ENCODE results near the gene SYT11. TPM values are rescaled to one million over a fixed set of nuclear protein-coding genes. Genes with fewer than 3 reads are reported as not detected.

Gene SYT11
- total and polyA plus RNA-seq, 9 of the 15 experiments (the other 6 are each of a cell fraction or from before 2014, with no cell fraction given): 0.05 to 0.18 (median 0.11) TPM

GRCh38 chr1:155911156-155912055, 52.0 kb downstream of the SYT11 start, which contains the start of gene RIT1 (continued):
- TF ChIP-seq ZNF175 (CRISPR knock-in tag; IDR thresholded peaks at IDR 0.05; ENCODE audit: low read depth): 0 out of 2 replicates have a peak, but pooled peaks have one; percentile 43
- TF ChIP-seq TCF7 (IDR thresholded peaks at IDR 0.05; ENCODE audit: borderline replicate concordance): no peak
- TF ChIP-seq NFE2L1 (tag; IDR thresholded peaks at IDR 0.05; ENCODE audit: borderline replicate concordance, low read depth): no peak
- TF ChIP-seq TSC22D4 (tag; IDR thresholded peaks at IDR 0.05): no peak
- no peak for TF ChIP-seq ZNF280B (CRISPR knock-in tag; IDR thresholded peaks at IDR 0.05)
- TF ChIP-seq ETS1 (conservative IDR thresholded peaks at IDR 0.05; ENCODE audit: control insufficient read depth, low read depth, low read length): 0 out of 2 replicates have a peak, but pooled peaks have one; percentile 59
- TF ChIP-seq RREB1 (CRISPR knock-in tag; IDR thresholded peaks at IDR 0.05): no peak
- TF ChIP-seq HDGF (IDR thresholded peaks at IDR 0.05): no peak
- TF ChIP-seq NKRF (IDR thresholded peaks at IDR 0.05; ENCODE audit: borderline replicate concordance): no peak
- TF ChIP-seq FOXA1 (IDR thresholded peaks at IDR 0.05; ENCODE audit: borderline replicate concordance): no peak
- no peak for TF ChIP-seq GMEB1 (CRISPR knock-in tag; IDR thresholded peaks at IDR 0.05)
- TF ChIP-seq ZSCAN29 (IDR thresholded peaks at IDR 0.05): no peak
- no peak for TF ChIP-seq KLF16 (IDR thresholded peaks at IDR 0.05)
- no peak for TF ChIP-seq SMAD4 (CRISPR knock-in tag; conservative IDR thresholded peaks at IDR 0.05)
- TF ChIP-seq PTBP1 (IDR thresholded peaks at IDR 0.05; ENCODE audit: low read depth, low read length): no peak
